Bronchial epithelial cell (primary cell): ENCODE measurements around the gene DYNLRB1. TPM values are rescaled to one million over a fixed set of nuclear protein-coding genes. Genes with fewer than 3 reads are reported as not detected.
"Not testable (repeated sequence)": the region's sequence is repeated elsewhere in the genome, so short reads cannot be mapped to it uniquely, and the experiment has no call there.

Source experiments
- DNase-seq: peaks from one replicate; pipeline ENCODE4 v3.0.0-alpha.2; 2010; ENCODE audit warnings: low read depth
- FAIRE-seq: peaks from 2 replicates; lab custom pipeline; 2011; peaks lifted over from hg19 to GRCh38; lab: Jason Lieb, UNC
- H3K27me3 ChIP-seq: 2 replicates; pipeline ENCODE4 v1.5.1; 2011; ENCODE audit warnings: low read length; ENCODE audit not compliant: control insufficient read depth, insufficient read depth
- H3K36me3 ChIP-seq: 2 replicates; pipeline ENCODE4 v1.5.1; 2011; ENCODE audit warnings: low read length; ENCODE audit not compliant: control insufficient read depth, insufficient read depth
- H3K4me3 ChIP-seq: 2 replicates; pipeline ENCODE4 v1.5.1; 2011; ENCODE audit warnings: mild to moderate bottlenecking, low read depth, low read length, control low read depth
- total RNA-seq: library from RNA; depleted of rRNA; stranded (reverse); fragments of >200 nt; gene quantifications from 2 replicates; pipeline ENCODE4 v1.2.1, GENCODE V29; 2014
- TF ChIP-seq, protein P1 (sequence below): IDR thresholded peaks from 2 replicates; pipeline ENCODE4 v1.5.1; 2011; ENCODE audit warnings: mild to moderate bottlenecking, moderate library complexity, low read length, control low read depth, inconsistent platforms; ENCODE audit not compliant: insufficient read depth, severe bottlenecking

Gene DYNLRB1
- total RNA-seq, 1 donor from 2014 or later, result 12.6 TPM

- no peak for FAIRE-seq
- Histone ChIP-seq H3K36me3 (peaks cover 2% of the 10 kb centered on the region), H3K27me3 (no peaks in the 10 kb centered on the region), H3K4me3 (peak overlapping the region; percentile 92)
- DNase-seq, result no peak
- TF ChIP-seq, protein P1, sequence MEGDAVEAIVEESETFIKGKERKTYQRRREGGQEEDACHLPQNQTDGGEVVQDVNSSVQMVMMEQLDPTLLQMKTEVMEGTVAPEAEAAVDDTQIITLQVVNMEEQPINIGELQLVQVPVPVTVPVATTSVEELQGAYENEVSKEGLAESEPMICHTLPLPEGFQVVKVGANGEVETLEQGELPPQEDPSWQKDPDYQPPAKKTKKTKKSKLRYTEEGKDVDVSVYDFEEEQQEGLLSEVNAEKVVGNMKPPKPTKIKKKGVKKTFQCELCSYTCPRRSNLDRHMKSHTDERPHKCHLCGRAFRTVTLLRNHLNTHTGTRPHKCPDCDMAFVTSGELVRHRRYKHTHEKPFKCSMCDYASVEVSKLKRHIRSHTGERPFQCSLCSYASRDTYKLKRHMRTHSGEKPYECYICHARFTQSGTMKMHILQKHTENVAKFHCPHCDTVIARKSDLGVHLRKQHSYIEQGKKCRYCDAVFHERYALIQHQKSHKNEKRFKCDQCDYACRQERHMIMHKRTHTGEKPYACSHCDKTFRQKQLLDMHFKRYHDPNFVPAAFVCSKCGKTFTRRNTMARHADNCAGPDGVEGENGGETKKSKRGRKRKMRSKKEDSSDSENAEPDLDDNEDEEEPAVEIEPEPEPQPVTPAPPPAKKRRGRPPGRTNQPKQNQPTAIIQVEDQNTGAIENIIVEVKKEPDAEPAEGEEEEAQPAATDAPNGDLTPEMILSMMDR, result no peak
Observed at GRCh38 chr20:34514897-34515483, 1.2 kb upstream of the DYNLRB1 start.

GRCh38 chr20:34515484-34516246 lies 557 bp upstream of the DYNLRB1 start:
- peak overlapping the region; percentile 92 for H3K4me3 ChIP-seq
- peak; percentile 74 for DNase-seq
- H3K36me3 ChIP-seq, result peaks cover 1% of the 10 kb centered on the region
- no peak for FAIRE-seq
- no peaks in the 10 kb centered on the region for H3K27me3 ChIP-seq
- TF ChIP-seq, protein P1, result no peak

DNA sequence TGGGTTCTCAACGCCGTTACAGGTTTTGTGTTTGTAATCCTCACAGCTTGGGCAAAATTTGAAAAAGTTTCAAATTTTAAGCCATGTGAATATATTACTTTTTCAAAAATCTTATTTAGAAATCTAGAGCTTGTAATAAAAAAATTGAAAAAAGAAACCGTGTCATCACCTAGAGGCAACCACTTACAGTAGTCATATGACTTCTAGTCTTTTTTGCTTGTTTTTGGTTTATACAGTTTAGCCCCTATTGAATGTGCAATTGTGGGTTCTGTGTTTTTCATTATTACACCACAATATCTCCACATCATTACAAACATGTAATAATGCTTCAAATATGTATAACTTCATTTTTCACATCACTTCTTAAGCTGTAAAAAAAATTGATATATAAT lies 888 bp downstream of the DYNLRB1 start:
- no peak for DNase-seq
- FAIRE-seq, result no peak
- TF ChIP-seq, protein P1, result no peak
- Histone ChIP-seq H3K4me3 (peak overlapping the region; percentile 92), H3K27me3 (no peaks in the 10 kb centered on the region), H3K36me3 (peaks cover 2% of the 10 kb centered on the region)

DNA sequence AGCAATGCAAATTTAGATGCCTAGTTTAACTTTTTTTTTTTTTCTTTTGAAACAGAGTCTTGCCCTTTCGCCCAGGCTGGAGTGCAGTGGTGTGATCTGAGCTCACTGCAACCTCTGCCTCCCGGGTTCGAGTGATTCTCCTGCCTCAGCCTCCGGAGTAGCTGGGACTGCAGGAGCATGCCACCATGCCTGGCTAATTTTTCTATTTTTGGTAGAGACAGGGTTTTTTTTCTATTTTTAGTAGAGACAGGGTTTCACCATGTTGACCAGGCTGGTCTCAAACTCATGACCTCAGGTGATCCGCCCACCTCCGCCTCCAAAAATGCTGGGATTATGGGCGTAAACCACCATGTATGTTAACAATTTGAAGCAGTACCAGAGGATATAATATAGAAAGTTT lies 2.6 kb downstream of the DYNLRB1 start:
- FAIRE-seq, H3K27me3 ChIP-seq, H3K4me3 ChIP-seq, DNase-seq, H3K36me3 ChIP-seq: not testable (repeated sequence)

DNA sequence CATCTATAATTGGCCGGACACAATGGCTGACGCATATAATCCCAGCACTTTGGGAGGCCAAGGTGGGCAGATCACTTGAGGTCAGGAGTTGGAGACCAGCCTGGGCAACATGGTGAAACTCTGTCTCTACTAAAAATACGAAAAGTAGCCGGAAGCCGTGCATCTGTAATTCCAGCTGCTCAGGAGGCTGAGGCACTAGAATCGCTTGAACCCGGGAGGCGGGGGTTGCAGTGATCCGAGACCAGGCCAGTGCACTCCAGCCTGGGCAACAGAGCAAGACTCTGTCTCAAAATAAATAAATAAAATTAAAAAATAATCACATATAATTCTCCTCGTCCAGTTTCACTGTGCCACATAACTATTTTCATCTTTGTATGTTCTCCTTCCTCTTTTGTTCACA lies 3.6 kb downstream of the DYNLRB1 start:
- H3K36me3 ChIP-seq, H3K27me3 ChIP-seq, DNase-seq, FAIRE-seq, H3K4me3 ChIP-seq: not testable (repeated sequence)

DNA sequence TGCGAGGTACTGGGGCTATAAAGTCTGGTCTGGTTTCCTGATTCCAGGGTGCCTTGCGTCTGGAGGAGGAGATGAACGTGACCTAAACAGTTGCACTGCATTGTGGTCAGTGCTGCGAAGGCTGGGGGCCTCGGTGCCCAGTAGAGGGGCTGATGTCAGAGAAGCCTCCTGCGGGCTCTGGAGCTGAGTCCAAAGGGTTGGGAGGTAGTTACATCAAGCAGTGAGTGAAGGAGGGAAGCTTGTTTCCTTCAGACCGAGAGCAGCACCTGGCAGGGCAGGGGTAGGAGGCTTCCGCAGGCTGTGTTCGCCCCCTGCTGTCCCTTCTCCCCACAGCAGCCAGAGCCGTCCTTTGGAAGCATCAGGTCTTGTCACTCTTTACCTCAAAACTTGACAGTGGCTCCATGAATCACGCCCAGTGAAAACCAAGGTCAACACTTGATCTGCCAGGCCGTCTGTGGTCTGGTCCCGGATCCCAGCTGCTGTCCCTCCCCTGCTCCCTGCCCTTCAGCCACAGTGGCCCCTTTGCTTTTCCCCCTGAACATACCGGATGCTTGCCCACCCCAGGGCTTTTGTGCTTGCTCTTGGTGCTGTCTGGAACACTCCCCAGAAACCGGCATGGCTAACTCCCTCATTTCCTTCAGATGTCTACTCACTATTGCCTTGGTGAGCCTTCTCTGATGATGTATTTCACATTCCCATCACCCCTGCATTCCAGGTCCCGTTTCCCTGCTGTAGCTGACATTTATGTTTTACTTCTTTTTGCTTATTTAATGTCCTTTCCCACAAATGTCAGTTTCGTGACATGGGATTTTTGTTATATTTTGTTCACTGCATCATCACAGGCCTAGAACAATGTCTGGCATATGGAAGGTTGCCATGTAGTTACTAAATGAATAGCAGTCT lies 7.0 kb downstream of the DYNLRB1 start:
- no peaks in the 10 kb centered on the region for H3K27me3 ChIP-seq
- H3K36me3 ChIP-seq, result peaks cover 12% of the 10 kb centered on the region
- TF ChIP-seq, protein P1, result peak; percentile 85
- DNase-seq (peak; percentile 45), FAIRE-seq (no peak)
- H3K4me3 ChIP-seq, result no peak overlapping the region
